ENCODE data around the gene IL9. TPM values are rescaled to one million over a fixed set of nuclear protein-coding genes. Genes with fewer than 3 reads are reported as not detected.

Gene IL9
- total and polyA plus RNA-seq, 2 experiments from 2014 or later, result not detected

- H3K4me3 ChIP-seq, result no peak overlapping the region
- no peaks in the 10 kb centered on the region for H3K9me3 ChIP-seq (ENCODE audit: low read depth)
- no peak for TF ChIP-seq EZH2 (IDR thresholded peaks at IDR 0.05; ENCODE audit: borderline replicate concordance)
- no peak for TF ChIP-seq CTCF (IDR thresholded peaks at IDR 0.05; ENCODE audit: poor library complexity)
- TF ChIP-seq EZH2phosphoT487 (IDR thresholded peaks at IDR 0.05; ENCODE audit: low read depth, severe bottlenecking, unreplicated experiment), result no peak
- no peak overlapping the region for H3K27ac ChIP-seq
- WGBS (ENCODE audit: low lambda C conversion rate, missing lambda C conversion rate), result 44% methylated on average over 4 of the region's 4 CpGs
- H4K20me1 ChIP-seq (ENCODE audit: insufficient read depth, poor library complexity, severe bottlenecking), result no peaks in the 10 kb centered on the region
- no peak overlapping the region for H2AFZ ChIP-seq
- no peaks in the 10 kb centered on the region for H3K79me2 ChIP-seq
- H3K4me2 ChIP-seq, result no peak overlapping the region
- no peak for DNase-seq (ENCODE audit: low spot score)
- H3K4me1 ChIP-seq (ENCODE audit: insufficient read depth), result peaks cover 7% of the 10 kb centered on the region
- H3K9me2 ChIP-seq (replicated peaks; ENCODE audit: insufficient read depth), result no peaks in the 10 kb centered on the region
- H3K27me3 ChIP-seq, result peaks cover 9% of the 10 kb centered on the region
- no peaks in the 10 kb centered on the region for H3K36me3 ChIP-seq (replicated peaks; ENCODE audit: insufficient read depth, low read depth)
These were observed 9.5 kb downstream of the IL9 start for GRCh38 chr5:135886136-135886535.

- no peak overlapping the region for H3K27ac ChIP-seq
- no peaks in the 10 kb centered on the region for H3K79me2 ChIP-seq
- H2AFZ ChIP-seq, result no peak overlapping the region
- no peak for DNase-seq (ENCODE audit: low spot score)
- peaks cover 7% of the 10 kb centered on the region for H3K4me1 ChIP-seq (ENCODE audit: insufficient read depth)
- H3K9me3 ChIP-seq (ENCODE audit: low read depth), result no peaks in the 10 kb centered on the region
- H3K4me2 ChIP-seq, result no peak overlapping the region
- H3K36me3 ChIP-seq (replicated peaks; ENCODE audit: insufficient read depth, low read depth), result no peaks in the 10 kb centered on the region
- no peak for TF ChIP-seq EZH2phosphoT487 (IDR thresholded peaks at IDR 0.05; ENCODE audit: low read depth, severe bottlenecking, unreplicated experiment)
- TF ChIP-seq CTCF (IDR thresholded peaks at IDR 0.05; ENCODE audit: poor library complexity), result no peak
- no peak for TF ChIP-seq EZH2 (IDR thresholded peaks at IDR 0.05; ENCODE audit: borderline replicate concordance)
- 92% methylated on average over 3 of the region's 3 CpGs for WGBS (ENCODE audit: low lambda C conversion rate, missing lambda C conversion rate)
- no peaks in the 10 kb centered on the region for H3K9me2 ChIP-seq (replicated peaks; ENCODE audit: insufficient read depth)
- no peaks in the 10 kb centered on the region for H4K20me1 ChIP-seq (ENCODE audit: insufficient read depth, poor library complexity, severe bottlenecking)
- peaks cover 9% of the 10 kb centered on the region for H3K27me3 ChIP-seq
- no peak overlapping the region for H3K4me3 ChIP-seq
These were observed 10.6 kb downstream of the IL9 start for GRCh38 chr5:135885031-135885430.

- no peak for DNase-seq (ENCODE audit: low spot score)
These were observed 12.2 kb downstream of the IL9 start for GRCh38 chr5:135883441-135883840.

More at GRCh38 chr5:135883441-135883840, 12.2 kb downstream of the IL9 start:
- H3K79me2 ChIP-seq, result no peaks in the 10 kb centered on the region
- WGBS (ENCODE audit: low lambda C conversion rate, missing lambda C conversion rate), result 65% methylated on average over 4 of the region's 4 CpGs
- H3K9me3 ChIP-seq (ENCODE audit: low read depth), result no peaks in the 10 kb centered on the region
- H3K4me1 ChIP-seq (ENCODE audit: insufficient read depth), result peaks cover 7% of the 10 kb centered on the region
- no peaks in the 10 kb centered on the region for H3K9me2 ChIP-seq (replicated peaks; ENCODE audit: insufficient read depth)
- no peak overlapping the region for H2AFZ ChIP-seq
- no peak overlapping the region for H3K4me3 ChIP-seq
- no peak overlapping the region for H3K4me2 ChIP-seq
- H4K20me1 ChIP-seq (ENCODE audit: insufficient read depth, poor library complexity, severe bottlenecking), result no peaks in the 10 kb centered on the region
- TF ChIP-seq EZH2phosphoT487 (IDR thresholded peaks at IDR 0.05; ENCODE audit: low read depth, severe bottlenecking, unreplicated experiment), result no peak
- no peak for TF ChIP-seq CTCF (IDR thresholded peaks at IDR 0.05; ENCODE audit: poor library complexity)
- no peak for TF ChIP-seq EZH2 (IDR thresholded peaks at IDR 0.05; ENCODE audit: borderline replicate concordance)
- H3K27me3 ChIP-seq, result peaks cover 9% of the 10 kb centered on the region
- no peak overlapping the region for H3K27ac ChIP-seq
- no peaks in the 10 kb centered on the region for H3K36me3 ChIP-seq (replicated peaks; ENCODE audit: insufficient read depth, low read depth)

Data from hepatocyte (in vitro differentiated cells).